Endodermal cell (in vitro differentiated cells): Measurements from ENCODE around the gene PLPP3. TPM values are rescaled to one million over a fixed set of nuclear protein-coding genes. Genes with fewer than 3 reads are reported as not detected.

Experiments used
- DNase-seq: peaks from one replicate; pipeline ENCODE4 v3.0.0-alpha.2; 2017
- H3K27ac ChIP-seq: 2 replicates; pipeline ENCODE4 v1.5.1; 2013; ENCODE audit warnings: mild to moderate bottlenecking, low read depth, low read length, moderate library complexity
- H3K27me3 ChIP-seq: 2 replicates; pipeline ENCODE4 v1.6.1; 2013; ENCODE audit warnings: mild to moderate bottlenecking, low read length, moderate library complexity; ENCODE audit not compliant: insufficient read depth, control insufficient read depth, poor library complexity, severe bottlenecking
- H3K36me3 ChIP-seq: 2 replicates; pipeline ENCODE4 v1.7.0; 2013; ENCODE audit warnings: mild to moderate bottlenecking, low read length, moderate library complexity; ENCODE audit not compliant: control insufficient read depth, insufficient read depth
- H3K4me1 ChIP-seq: one replicate; pipeline ENCODE4 v1.7.0; 2013; ENCODE audit warnings: low read length; ENCODE audit not compliant: control insufficient read depth, insufficient read depth
- H3K4me3 ChIP-seq: 2 replicates; pipeline ENCODE4 v1.5.1; 2013; ENCODE audit warnings: mild to moderate bottlenecking, low read length, moderate library complexity
- H3K9ac ChIP-seq: 2 replicates; pipeline ENCODE4 v1.6.1; 2013; ENCODE audit warnings: mild to moderate bottlenecking, low read length, moderate library complexity; ENCODE audit not compliant: poor library complexity, severe bottlenecking; ENCODE audit errors: extremely low read depth
- H3K9me3 ChIP-seq: 2 replicates; pipeline ENCODE4 v1.6.1; 2013; ENCODE audit warnings: mild to moderate bottlenecking, low read length, moderate library complexity; ENCODE audit not compliant: control insufficient read depth
- H3K27ac Mint-ChIP-seq: 2 replicates; pipeline ENCODE4 v1.8.0; 2020; ENCODE audit warnings: mixed read lengths
- H3K27me3 Mint-ChIP-seq: 2 replicates; pipeline ENCODE4 v1.8.0; 2021; ENCODE audit warnings: mild to moderate bottlenecking, mixed read lengths; ENCODE audit not compliant: insufficient read depth
- H3K36me3 Mint-ChIP-seq: 2 replicates; pipeline ENCODE4 v1.8.0; 2020; ENCODE audit warnings: low read depth, mixed read lengths
- H3K4me1 Mint-ChIP-seq: 2 replicates; pipeline ENCODE4 v1.8.0; 2020; ENCODE audit warnings: mixed read lengths
- H3K4me3 Mint-ChIP-seq: 2 replicates; pipeline ENCODE4 v1.8.0; 2020; ENCODE audit warnings: mild to moderate bottlenecking, moderate library complexity, mixed read lengths
- H3K9me3 Mint-ChIP-seq: 2 replicates; pipeline ENCODE4 v1.8.0; 2020; ENCODE audit warnings: mild to moderate bottlenecking, mixed read lengths
- CTCF ChIP-seq: fragments of 200-600 bp; sonication (generic); conservative IDR thresholded peaks from 2 replicates; pipeline ENCODE4 v1.5.0; 2021; ENCODE audit warnings: antibody characterized with exemption, mild to moderate bottlenecking
- WGBS, 2 experiments: methylation state at CpG; one replicate each; pipeline versions ENCODE4 v1.1.5 to v1.1.7; 2013; ENCODE audit warnings: missing lambda C conversion rate in 2 of 2, mixed read lengths in 1 of 2; ENCODE audit not compliant: insufficient coverage in 1 of 2, insufficient read length in 1 of 2; 5-methylcytosine and 5-hydroxymethylcytosine counted together
- long read RNA-seq, 4 experiments: library from polyadenylated mRNA in 2 of 4; library from RNA in 1 of 4; library from capped mRNA in 1 of 4; stranded (forward) in 3 of 4; unstranded in 1 of 4; transcript quantifications; one replicate each; pipeline ENCODE4 v2.0.0, GENCODE V29; 2020 to 2021; ENCODE audit warnings: inconsistent platforms in 1 of 4
- polyA plus RNA-seq, 2 experiments: library from polyadenylated mRNA; stranded (reverse); fragments of 50-300 nt; gene quantifications; one replicate each; pipeline ENCODE4 v1.2.3, GENCODE V29; 2013
- total RNA-seq, 2 donors: library from RNA; stranded (reverse); fragmentation: NEBNext Ultra II Directional in 1 of 2; extraction: Animal tissue kit (Norgen Biotek cat#: 25700) in 1 of 2; gene quantifications; 2 replicates in 1 of 2; 3 replicates in 1 of 2; pipeline ENCODE4 v1.2.1, GENCODE V29; 2021

PLPP3 gene
- 10 to 100 TPM; 39.2 to 55.2 TPM for total RNA-seq
- 45.8 TPM for polyA plus RNA-seq (2013, experiment 1 of 2)
- polyA plus RNA-seq (2013, experiment 2 of 2): 38.6 TPM
- long read RNA-seq, experiment 1, transcript PLPP3-201 (6 exons, 3,292 nt): major isoform, 12 of 31 reads
- long read RNA-seq, experiment 1, partial matches to known transcripts: 2 of 31 reads
- long read RNA-seq, experiment 1, other reads (novel, unspliced or antisense): 16 of 31 reads
- long read RNA-seq, experiment 2, transcript PLPP3-201 (6 exons, 3,292 nt): major isoform, 47 of 52 reads
- long read RNA-seq, experiment 2, partial matches to known transcripts: 1 of 52 reads
- long read RNA-seq, experiment 2, other reads (novel, unspliced or antisense): 4 of 52 reads
- long read RNA-seq, experiment 3, transcript PLPP3-201 (6 exons, 3,292 nt): major isoform, 99 of 119 reads
- long read RNA-seq, experiment 3, partial matches to known transcripts: 10 of 119 reads
- long read RNA-seq, experiment 3, other reads (novel, unspliced or antisense): 8 of 119 reads
- long read RNA-seq, experiment 4, partial matches to known transcripts: 0 of 4 reads
- long read RNA-seq, experiment 4, other reads (novel, unspliced or antisense): 1 of 4 reads

- Histone ChIP-seq H3K9me3 (no peaks in the 10 kb centered on the region), H3K4me1 (peaks cover 2% of the 10 kb centered on the region), H3K27ac (peak within 1 kb of the TSS; percentile 78), H3K9ac (peak within 1 kb of the TSS; percentile 66), H3K4me3 (peak within 1 kb of the TSS; percentile 88), H3K27me3 (no peaks in the 10 kb centered on the region), H3K36me3 (no peaks in the 10 kb centered on the region)
- peaks cover 38% of the 10 kb centered on the region for H3K4me1 Mint-ChIP-seq
- peak within 1 kb of the TSS; percentile 97 for H3K4me3 Mint-ChIP-seq
- peak; percentile 92 for DNase-seq
- WGBS, 2 experiments: 0% methylated on average over 3 to 60 of the region's 62 CpGs
- H3K9me3 Mint-ChIP-seq: no peaks in the 10 kb centered on the region
- peak; percentile 77 for TF ChIP-seq CTCF
- H3K27ac Mint-ChIP-seq: peak within 1 kb of the TSS; percentile 95
- peaks cover 5% of the 10 kb centered on the region for H3K36me3 Mint-ChIP-seq
- H3K27me3 Mint-ChIP-seq: no peaks in the 10 kb centered on the region
Measured at GRCh38 chr1:56578963-56579875, at the start of gene PLPP3. Gene PLPP3 (minus strand): TSS chr1:56579563. CDS start chr1:56579016, 547 bp downstream.

- Histone ChIP-seq H3K27ac (no peak overlapping the region), H3K9me3 (no peaks in the 10 kb centered on the region), H3K36me3 (no peaks in the 10 kb centered on the region), H3K9ac (no peak overlapping the region), H3K4me1 (no peaks in the 10 kb centered on the region), H3K4me3 (no peak overlapping the region), H3K27me3 (no peaks in the 10 kb centered on the region)
- no peaks in the 10 kb centered on the region for H3K36me3 Mint-ChIP-seq
- H3K27ac Mint-ChIP-seq: no peak overlapping the region
- no peaks in the 10 kb centered on the region for H3K27me3 Mint-ChIP-seq
- TF ChIP-seq CTCF: no peak
- no peak for DNase-seq
- WGBS, 2 experiments: 88 to 94% methylated on average over 3 of the region's 3 CpGs
- H3K4me1 Mint-ChIP-seq: peaks cover 8% of the 10 kb centered on the region
- H3K9me3 Mint-ChIP-seq: peaks cover 11% of the 10 kb centered on the region
- H3K4me3 Mint-ChIP-seq: no peak overlapping the region
Measured at GRCh38 chr1:56627636-56628039, 48.3 kb upstream of the PLPP3 start.

GRCh38 chr1:56627019-56627635 lies 47.8 kb upstream of the PLPP3 start:
- Histone ChIP-seq H3K9me3 (no peaks in the 10 kb centered on the region), H3K36me3 (no peaks in the 10 kb centered on the region), H3K27me3 (no peaks in the 10 kb centered on the region), H3K4me1 (no peaks in the 10 kb centered on the region), H3K9ac (no peak overlapping the region), H3K4me3 (no peak overlapping the region), H3K27ac (no peak overlapping the region)
- H3K36me3 Mint-ChIP-seq: no peaks in the 10 kb centered on the region
- TF ChIP-seq CTCF: no peak
- peaks cover 11% of the 10 kb centered on the region for H3K9me3 Mint-ChIP-seq
- WGBS, 2 experiments: 83% methylated on average over 1 of the region's 3 CpGs; no CpG with 5 or more reads in 1 of the 2 experiments
- DNase-seq: no peak
- H3K27ac Mint-ChIP-seq: no peak overlapping the region
- H3K4me3 Mint-ChIP-seq: no peak overlapping the region
- peaks cover 8% of the 10 kb centered on the region for H3K4me1 Mint-ChIP-seq
- H3K27me3 Mint-ChIP-seq: no peaks in the 10 kb centered on the region
